BLaER1 (cell line): ENCODE data around the gene SPATC1L.
A peak's percentile ranks its signal among the peaks of the same experiment; 100 is the strongest.

Experiments
- H3K27ac ChIP-seq: shearing (Covaris generic); formaldehyde crosslinking; 2 replicates; pipeline ENCODE4 v1.8.1; 2022
- H3K27me3 ChIP-seq: shearing (Covaris generic); formaldehyde crosslinking; 2 replicates; pipeline ENCODE4 v1.8.1; 2022
- H3K36me3 ChIP-seq: shearing (Covaris generic); formaldehyde crosslinking; 2 replicates; pipeline ENCODE4 v1.8.1; 2022
- H3K4me1 ChIP-seq: shearing (Covaris generic); formaldehyde crosslinking; 2 replicates; pipeline ENCODE4 v1.8.1; 2022
- H3K4me2 ChIP-seq: shearing (Covaris generic); formaldehyde crosslinking; 2 replicates; pipeline ENCODE4 v1.8.1; 2022
- H3K4me3 ChIP-seq: shearing (Covaris generic); formaldehyde crosslinking; 2 replicates; pipeline ENCODE4 v1.8.1; 2022
- H3K9ac ChIP-seq: shearing (Covaris generic); formaldehyde crosslinking; 2 replicates; pipeline ENCODE4 v1.8.1; 2022
- H3K9me3 ChIP-seq: shearing (Covaris generic); formaldehyde crosslinking; 2 replicates; pipeline ENCODE4 v1.8.1; 2022
- H4K20me1 ChIP-seq: shearing (Covaris generic); formaldehyde crosslinking; 2 replicates; pipeline ENCODE4 v1.8.1; 2022
- Cebpa-rat ChIP-seq: shearing (Covaris generic); IDR thresholded peaks from 2 replicates; pipeline ENCODE4 v1.8.1; 2022

SPATC1L gene

DNA sequence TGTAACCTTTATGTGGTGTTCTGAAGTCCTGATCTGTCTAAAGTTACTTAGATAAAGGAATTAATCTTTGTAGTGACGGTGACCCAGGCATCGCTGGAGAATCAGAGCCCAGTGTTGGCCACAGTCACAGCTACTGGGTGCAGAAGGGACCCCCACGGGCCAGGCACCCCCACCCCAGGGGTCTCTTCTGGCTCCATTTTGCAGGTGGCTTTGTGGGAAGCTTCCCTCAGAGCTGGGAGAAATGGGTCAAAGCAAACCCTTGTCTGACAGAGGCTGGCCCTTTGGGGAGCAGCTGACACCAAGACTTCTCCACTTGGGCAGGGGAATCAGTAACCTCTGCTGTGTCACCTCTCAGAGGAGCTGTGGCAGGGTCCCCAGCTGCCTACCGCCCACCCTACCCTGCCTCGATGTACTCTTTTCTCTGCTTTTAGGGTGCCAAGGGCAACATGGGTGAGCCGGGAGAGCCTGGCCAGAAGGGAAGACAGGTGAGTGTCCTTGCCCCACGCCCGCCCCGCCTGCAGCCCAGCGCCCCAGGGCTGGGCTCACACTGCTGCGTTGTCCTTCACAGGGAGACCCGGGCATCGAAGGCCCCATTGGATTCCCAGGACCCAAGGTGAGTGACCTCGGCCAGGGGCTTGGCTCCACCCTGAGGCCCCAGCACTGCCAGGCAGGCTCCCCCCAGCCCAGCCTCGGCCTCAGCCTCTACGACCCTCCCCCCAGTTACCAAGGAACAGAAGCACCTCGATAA, 68.6 kb downstream of the SPATC1L start:
- H3K4me3 ChIP-seq: no peak overlapping the region
- peaks cover 11% of the 10 kb centered on the region for H3K9me3 ChIP-seq
- no peak overlapping the region for H3K9ac ChIP-seq
- TF ChIP-seq Cebpa-rat: no peak
- peak overlapping the region; percentile 69 for H3K4me2 ChIP-seq
- peaks cover 46% of the 10 kb centered on the region for H3K36me3 ChIP-seq
- H3K27ac ChIP-seq: no peak overlapping the region
- peaks cover 52% of the 10 kb centered on the region for H3K4me1 ChIP-seq
- H4K20me1 ChIP-seq: peaks cover 19% of the 10 kb centered on the region; the same call in 1 of the 2 replicates
- no peaks in the 10 kb centered on the region for H3K27me3 ChIP-seq

DNA sequence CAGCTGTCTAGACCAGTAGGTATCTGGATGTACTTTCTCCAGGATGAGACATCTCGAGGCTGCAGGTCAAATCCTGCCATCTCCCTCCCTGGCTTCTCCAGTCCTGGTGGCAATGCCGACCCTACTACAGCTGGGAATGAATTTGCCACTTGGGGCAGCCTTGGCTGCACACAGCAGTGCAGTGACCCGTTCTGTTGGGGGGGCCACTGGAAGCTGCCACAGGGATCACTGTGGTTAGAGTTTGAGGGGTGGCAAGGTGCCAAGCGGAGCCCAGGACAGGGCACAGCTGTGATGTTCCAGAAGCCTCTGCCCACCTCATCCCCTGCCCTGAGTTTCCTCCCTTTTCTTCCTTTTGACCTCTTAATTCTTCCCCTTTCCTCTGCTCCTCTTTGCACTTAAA, 69.3 kb downstream of the SPATC1L start:
- no peak overlapping the region for H3K9ac ChIP-seq
- peaks cover 11% of the 10 kb centered on the region for H3K9me3 ChIP-seq
- no peak overlapping the region for H3K27ac ChIP-seq
- no peak overlapping the region for H3K4me2 ChIP-seq
- no peak overlapping the region for H3K4me3 ChIP-seq
- no peak for TF ChIP-seq Cebpa-rat
- H3K4me1 ChIP-seq: peaks cover 45% of the 10 kb centered on the region
- peaks cover 46% of the 10 kb centered on the region for H3K36me3 ChIP-seq
- peaks cover 19% of the 10 kb centered on the region; the same call in 1 of the 2 replicates for H4K20me1 ChIP-seq
- no peaks in the 10 kb centered on the region for H3K27me3 ChIP-seq

DNA sequence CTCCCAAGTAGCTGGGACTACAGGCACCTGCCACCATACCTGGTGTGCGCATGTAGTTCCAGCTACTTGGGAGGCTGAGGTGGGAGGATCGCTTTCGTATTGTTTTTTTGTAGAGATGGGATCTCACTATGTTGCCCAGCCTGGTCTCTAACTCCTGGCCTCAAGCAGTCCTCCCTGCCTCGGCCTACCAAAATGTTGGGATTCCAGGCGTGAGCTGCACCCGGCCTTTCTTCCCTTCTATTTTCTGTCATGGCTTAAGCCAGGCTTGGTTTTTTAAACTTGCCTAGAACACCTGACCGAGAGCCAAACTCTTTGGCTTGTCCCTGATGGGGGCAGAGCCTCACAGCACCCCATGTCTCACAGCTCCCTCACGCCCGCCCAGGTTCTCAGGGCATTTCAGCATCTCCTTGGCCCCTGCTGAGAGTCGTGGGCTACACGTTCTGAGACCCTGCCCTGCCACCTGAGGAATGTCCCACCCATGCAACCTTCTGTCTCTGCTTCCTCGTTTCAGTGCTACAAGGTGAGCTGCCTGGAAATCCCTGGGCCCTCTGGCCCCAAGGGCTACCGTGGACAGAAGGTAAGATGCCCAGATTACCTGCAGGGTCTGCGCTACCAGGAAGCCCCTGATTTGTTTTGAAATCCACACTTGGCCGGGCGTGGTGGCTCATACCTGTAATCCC, 70.6 kb downstream of the SPATC1L start:
- H3K36me3 ChIP-seq: peaks cover 46% of the 10 kb centered on the region
- H3K27ac ChIP-seq: no peak overlapping the region
- no peak overlapping the region for H3K4me2 ChIP-seq
- H3K9me3 ChIP-seq: peaks cover 21% of the 10 kb centered on the region
- no peak overlapping the region for H3K4me3 ChIP-seq
- no peaks in the 10 kb centered on the region for H3K27me3 ChIP-seq
- H3K4me1 ChIP-seq: peaks cover 32% of the 10 kb centered on the region
- H4K20me1 ChIP-seq: peaks cover 21% of the 10 kb centered on the region; the same call in 1 of the 2 replicates
- H3K9ac ChIP-seq: no peak overlapping the region
- no peak for TF ChIP-seq Cebpa-rat

DNA sequence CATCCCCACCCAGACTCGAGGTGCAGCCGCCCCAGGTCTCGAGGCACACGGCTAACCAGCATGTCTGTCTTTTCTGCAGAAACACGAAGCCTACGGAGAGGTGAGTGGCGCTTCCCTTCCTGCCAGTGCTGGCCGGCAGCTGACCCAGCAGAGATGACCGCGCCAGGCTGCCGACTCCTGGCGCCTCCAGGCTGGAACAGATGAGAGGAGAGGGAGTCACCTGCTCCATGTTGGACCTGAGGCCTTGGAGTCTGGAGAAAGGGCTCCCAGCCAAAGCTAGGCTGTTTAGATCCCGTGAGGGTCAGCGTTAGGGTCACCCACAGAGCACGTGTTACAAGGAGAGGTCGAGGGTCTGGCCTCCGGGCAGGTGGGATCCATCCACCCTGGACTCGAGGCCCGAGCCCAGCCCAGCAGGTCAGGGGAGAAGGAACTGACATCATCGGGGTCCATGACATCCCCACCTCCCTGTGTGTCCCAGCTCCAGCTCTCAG, 71.5 kb downstream of the SPATC1L start:
- Histone ChIP-seq H3K9me3 (peaks cover 28% of the 10 kb centered on the region), H3K9ac (no peak overlapping the region), H3K4me3 (no peak overlapping the region), H3K4me1 (peaks cover 23% of the 10 kb centered on the region), H3K27me3 (no peaks in the 10 kb centered on the region), H3K27ac (no peak overlapping the region), H3K4me2 (no peak overlapping the region), H3K36me3 (peaks cover 46% of the 10 kb centered on the region), H4K20me1 (peaks cover 14% of the 10 kb centered on the region; the same call in 1 of the 2 replicates)
- no peak for TF ChIP-seq Cebpa-rat

DNA sequence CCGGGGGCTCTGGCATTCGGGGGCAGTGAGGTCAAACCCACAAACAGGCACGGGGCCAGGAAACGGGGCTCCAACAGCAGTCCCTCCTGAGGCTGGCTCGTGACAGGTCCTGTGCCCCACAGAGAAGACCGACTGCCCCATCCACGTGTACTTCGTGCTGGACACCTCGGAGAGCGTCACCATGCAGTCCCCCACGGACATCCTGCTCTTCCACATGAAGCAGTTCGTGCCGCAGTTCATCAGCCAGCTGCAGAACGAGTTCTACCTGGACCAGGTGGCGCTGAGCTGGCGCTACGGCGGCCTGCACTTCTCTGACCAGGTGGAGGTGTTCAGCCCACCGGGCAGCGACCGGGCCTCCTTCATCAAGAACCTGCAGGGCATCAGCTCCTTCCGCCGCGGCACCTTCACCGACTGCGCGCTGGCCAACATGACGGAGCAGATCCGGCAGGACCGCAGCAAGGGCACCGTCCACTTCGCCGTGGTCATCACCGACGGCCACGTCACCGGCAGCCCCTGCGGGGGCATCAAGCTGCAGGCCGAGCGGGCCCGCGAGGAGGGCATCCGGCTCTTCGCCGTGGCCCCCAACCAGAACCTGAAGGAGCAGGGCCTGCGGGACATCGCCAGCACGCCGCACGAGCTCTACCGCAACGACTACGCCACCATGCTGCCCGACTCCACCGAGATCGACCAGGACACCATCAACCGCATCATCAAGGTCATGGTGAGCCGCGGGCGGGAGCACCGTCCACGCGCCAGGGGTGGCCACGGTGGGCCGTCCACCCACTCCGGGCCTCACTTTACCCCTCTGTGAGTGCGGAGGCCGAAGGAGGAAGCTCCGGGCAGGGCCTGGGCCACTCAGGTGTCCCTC, 72.2 kb downstream of the SPATC1L start:
- Histone ChIP-seq H3K9me3 (peaks cover 35% of the 10 kb centered on the region), H3K27me3 (no peaks in the 10 kb centered on the region), H3K4me2 (no peak overlapping the region), H3K4me3 (no peak overlapping the region), H3K9ac (no peak overlapping the region), H4K20me1 (peaks cover 7% of the 10 kb centered on the region; the same call in 1 of the 2 replicates), H3K36me3 (peaks cover 46% of the 10 kb centered on the region), H3K27ac (no peak overlapping the region), H3K4me1 (peaks cover 17% of the 10 kb centered on the region)
- TF ChIP-seq Cebpa-rat: no peak

DNA sequence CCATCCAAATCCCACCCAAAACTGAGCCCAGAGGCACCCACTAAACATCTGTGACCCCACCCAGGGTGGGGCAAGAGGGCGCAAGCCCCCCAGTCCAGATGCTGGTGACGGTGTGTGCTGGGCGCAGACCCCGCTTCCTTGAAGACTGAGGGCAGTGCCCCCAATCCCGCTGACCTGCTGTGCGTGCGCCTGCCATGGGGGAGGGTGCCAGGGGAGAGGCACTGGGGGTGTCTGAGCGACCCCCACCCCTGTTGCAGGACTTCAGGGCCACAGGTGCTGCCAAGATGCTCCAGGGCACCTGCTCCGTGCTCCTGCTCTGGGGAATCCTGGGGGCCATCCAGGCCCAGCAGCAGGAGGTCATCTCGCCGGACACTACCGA, 73.1 kb downstream of the SPATC1L start:
- H3K4me3 ChIP-seq: no peak overlapping the region
- no peak for TF ChIP-seq Cebpa-rat
- no peaks in the 10 kb centered on the region for H3K27me3 ChIP-seq
- peaks cover 8% of the 10 kb centered on the region for H3K4me1 ChIP-seq
- H3K4me2 ChIP-seq: no peak overlapping the region
- no peak overlapping the region for H3K9ac ChIP-seq
- peaks cover 42% of the 10 kb centered on the region for H3K9me3 ChIP-seq
- peaks cover 6% of the 10 kb centered on the region; the same call in 1 of the 2 replicates for H4K20me1 ChIP-seq
- peaks cover 41% of the 10 kb centered on the region for H3K36me3 ChIP-seq
- H3K27ac ChIP-seq: no peak overlapping the region
